GM12878 (cell line): ENCODE measurements around the gene SNPH. TPM values are rescaled to one million over a fixed set of nuclear protein-coding genes. Genes with fewer than 3 reads are reported as not detected.

Experiments
- ATAC-seq: fragments of 200-7000 bp; cut with Tn5 transposase; 3 replicates; pipeline ENCODE4 v1.9.1; 2020; ENCODE audit warnings: mild to moderate bottlenecking, moderate library complexity
- BruUV-seq: library from RNA; stranded (reverse); fragments of 400-500 nt; replicated peaks from 2 replicates; lab custom pipeline; 2021; lab: Mats Ljungman, UMichigan
- CTCF ChIA-PET: fragments of 300-600 bp; sonication (Branson Sonifier 250); formaldehyde crosslinking; extraction: SDS; loops from one replicate; lab custom pipeline; 2021; ENCODE audit warnings: inconsistent platforms; lab: Yijun Ruan, JAX
- POLR2A ChIA-PET: fragments of 350-600 bp; formaldehyde crosslinking; extraction: SDS; loops from one replicate; lab custom pipeline; 2021; ENCODE audit warnings: inconsistent platforms; lab: Charles Lee
- RAD21 ChIA-PET: fragments of 300-600 bp; sonication (Branson Sonifier 250); formaldehyde crosslinking; loops from one replicate; lab custom pipeline; 2023; ENCODE audit warnings: antibody characterized with exemption; ENCODE audit not compliant: unreplicated experiment; lab: Charles Lee
- SMC1A ChIA-PET: fragments of 300-600 bp; sonication (Branson Sonifier 250); formaldehyde crosslinking; loops from one replicate; lab custom pipeline; 2023; ENCODE audit not compliant: unreplicated experiment, uncharacterized antibody; lab: Charles Lee
- DNase-seq: peaks from one replicate; pipeline ENCODE4 v3.0.0-alpha.2; 2011; ENCODE audit warnings: low read depth, low spot score
- FAIRE-seq: peaks from 3 replicates; lab custom pipeline; 2011; peaks lifted over from hg19 to GRCh38; lab: Jason Lieb, UNC
- H2AFZ ChIP-seq: 2 replicates; pipeline ENCODE4 v1.6.0; 2011; ENCODE audit warnings: low read depth, low read length, control low read depth; ENCODE audit not compliant: control insufficient read depth
- H3K27ac ChIP-seq: 2 replicates; pipeline ENCODE4 v1.5.1; 2011; ENCODE audit warnings: control low read depth; ENCODE audit not compliant: control insufficient read depth, insufficient read depth
- H3K27me3 ChIP-seq, 2 experiments: replicated peaks in 1 of 2; 2 replicates each; pipeline versions ENCODE4 v1.6.0 to v1.6.1; 2011; ENCODE audit warnings: low read length in 1 of 2; ENCODE audit not compliant: control insufficient read depth in 2 of 2, insufficient read depth in 2 of 2
- H3K36me3 ChIP-seq, 2 experiments: 2 replicates each; pipeline ENCODE4 v1.5.1; 2011; ENCODE audit warnings: low read length in 1 of 2; ENCODE audit not compliant: control insufficient read depth in 2 of 2, insufficient read depth in 2 of 2
- H3K4me1 ChIP-seq: 2 replicates; pipeline ENCODE4 v1.6.1; 2011; ENCODE audit warnings: mild to moderate bottlenecking, low read length, moderate library complexity, mixed read lengths; ENCODE audit not compliant: control insufficient read depth, insufficient read depth
- H3K4me2 ChIP-seq: 2 replicates; pipeline ENCODE4 v1.6.0; 2011; ENCODE audit warnings: control low read depth; ENCODE audit not compliant: control insufficient read depth, insufficient read depth
- H3K4me3 ChIP-seq: fragments of 200-600 bp; sonication (generic); 2 replicates; pipeline ENCODE4 v1.5.1; 2016
- H3K79me2 ChIP-seq: 2 replicates; pipeline ENCODE4 v1.6.0; 2011; ENCODE audit warnings: low read length; ENCODE audit not compliant: control insufficient read depth, insufficient read depth
- H3K9ac ChIP-seq: 2 replicates; pipeline ENCODE4 v1.8.0; 2011; ENCODE audit warnings: low read length, control low read depth, mixed read lengths; ENCODE audit not compliant: control insufficient read depth, insufficient read depth
- H3K9me3 ChIP-seq: replicated peaks from 3 replicates; pipeline ENCODE4 v1.5.1; 2011; ENCODE audit warnings: mild to moderate bottlenecking, low read length; ENCODE audit not compliant: control insufficient read depth, insufficient read depth
- H4K20me1 ChIP-seq: 2 replicates; pipeline ENCODE4 v1.6.0; 2011; ENCODE audit not compliant: control insufficient read depth, insufficient read depth
- BCL11A ChIP-seq: IDR thresholded peaks from 2 replicates; pipeline ENCODE4 v1.6.1; 2011; ENCODE audit warnings: low read depth, low read length
- IKZF1 ChIP-seq: fragments of 450-650 bp; conservative IDR thresholded peaks from 2 replicates; pipeline ENCODE4 v1.6.1; 2017; ENCODE audit warnings: antibody characterized with exemption, mild to moderate bottlenecking
- MYB ChIP-seq: fragments of 150-350 bp; IDR thresholded peaks from 2 replicates; pipeline ENCODE4 v1.6.1; 2014; ENCODE audit warnings: mild to moderate bottlenecking, low read depth, low read length, borderline replicate concordance
- PML ChIP-seq: IDR thresholded peaks from 2 replicates; pipeline ENCODE4 v1.6.1; 2012; ENCODE audit warnings: low read length, inconsistent platforms
- RCOR1 ChIP-seq: conservative IDR thresholded peaks from 2 replicates; pipeline ENCODE4 v1.6.1; 2012; ENCODE audit warnings: low read depth, low read length, improper control_type of control experiment
- SMC3 ChIP-seq: IDR thresholded peaks from 2 replicates; pipeline ENCODE4 v1.6.1; 2011; ENCODE audit warnings: low read length, improper control_type of control experiment, borderline replicate concordance
- TCF7 ChIP-seq: IDR thresholded peaks from 2 replicates; pipeline ENCODE4 v1.6.1; 2014; ENCODE audit warnings: antibody characterized with exemption, borderline replicate concordance
- ZBTB33 ChIP-seq: fragments of 450-650 bp; IDR thresholded peaks from 2 replicates; pipeline ENCODE4 v1.6.1; 2017; ENCODE audit warnings: mild to moderate bottlenecking
- ZNF384 ChIP-seq: IDR thresholded peaks from 2 replicates; pipeline ENCODE4 v1.6.1; 2012; ENCODE audit warnings: low read depth, mild to moderate bottlenecking, low read length, improper control_type of control experiment, borderline replicate concordance
- ZNF622 ChIP-seq: fragments of 450-650 bp; IDR thresholded peaks from 2 replicates; pipeline ENCODE4 v1.6.1; 2017; ENCODE audit warnings: mild to moderate bottlenecking, inconsistent platforms
- WGBS: methylation state at CpG from one replicate; pipeline ENCODE4 v1.1.6; 2016; ENCODE audit warnings: low lambda C conversion rate; ENCODE audit not compliant: insufficient replicate concordance, insufficient coverage; ENCODE audit errors: missing lambda C conversion rate; 5-methylcytosine and 5-hydroxymethylcytosine counted together
- in situ Hi-C: fragments of 300-500 bp; cut with MboI; formaldehyde crosslinking; loops from 9 replicates; pipeline ENCODE4 v1.14.3; 2018; ENCODE audit warnings: mixed read lengths
- intact Hi-C: fragments of 100-400 bp; cut with micrococcal nuclease; formaldehyde crosslinking; loops from one replicate; pipeline ENCODE4 v1.14.2; 2022; ENCODE audit not compliant: unreplicated experiment
- polyA plus RNA-seq, 11 experiments: library from polyadenylated mRNA; depleted of rRNA in 4 of 11; unstranded in 6 of 11; stranded (reverse) in 5 of 11; fragments of >200 nt; fragmentation: Nextera tagmentation in 4 of 11; fragmentation: Illumina TruSeq in 1 of 11; extraction: Ambion mirVana in 4 of 11; extraction: Trizol in 1 of 11; gene quantifications; 1 replicate in 1 of 11; 2 replicates in 10 of 11; pipeline versions ENCODE4 v1.2.1 to v1.2.3, GENCODE V29; 2011 to 2016; ENCODE audit warnings: inconsistent platforms in 2 of 11, missing spikeins in 2 of 11, low read depth in 1 of 11
- total RNA-seq, 4 experiments: library from RNA; depleted of rRNA in 3 of 4; stranded (reverse); fragments of >200 nt in 3 of 4; fragmentation: Illumina TruSeq in 1 of 4; extraction: Trizol in 1 of 4; gene quantifications; 2 replicates each; pipeline versions ENCODE4 v1.2.1 to v1.2.3, GENCODE V29; 2013 to 2021
- TF ChIP-seq, protein P1 (sequence below), 3 experiments: IDR thresholded peaks in 2 of 3; conservative IDR thresholded peaks in 1 of 3; 2 replicates each; pipeline ENCODE4 v1.5.1; 2011; ENCODE audit warnings: low read depth in 3 of 3, low read length in 3 of 3, mild to moderate bottlenecking in 3 of 3, control low read depth in 2 of 3, moderate library complexity in 2 of 3, inconsistent platforms in 1 of 3, mixed read lengths in 1 of 3; ENCODE audit not compliant: control insufficient read depth in 2 of 3, insufficient read depth in 1 of 3; ENCODE audit errors: extremely low read depth in 1 of 3
- TF ChIP-seq, protein P2 (sequence below): fragments of 450-650 bp; IDR thresholded peaks from 2 replicates; pipeline ENCODE4 v1.6.1; 2017; ENCODE audit warnings: borderline replicate concordance
- TF ChIP-seq, protein P3 (sequence below): IDR thresholded peaks from 2 replicates; pipeline ENCODE4 v1.6.1; 2012; ENCODE audit warnings: low read depth, low read length, improper control_type of control experiment

Gene SNPH
- total and polyA plus RNA-seq, 10 of the 15 experiments (the other 5 are each of a cell fraction or from before 2014, with no cell fraction given): 0.02 to 0.45 (median 0.34) TPM; not detected in 2

GRCh38 chr20:1313236-1313964 lies 47.3 kb downstream of the SNPH start (continued):
- TF ChIP-seq, protein P1, sequence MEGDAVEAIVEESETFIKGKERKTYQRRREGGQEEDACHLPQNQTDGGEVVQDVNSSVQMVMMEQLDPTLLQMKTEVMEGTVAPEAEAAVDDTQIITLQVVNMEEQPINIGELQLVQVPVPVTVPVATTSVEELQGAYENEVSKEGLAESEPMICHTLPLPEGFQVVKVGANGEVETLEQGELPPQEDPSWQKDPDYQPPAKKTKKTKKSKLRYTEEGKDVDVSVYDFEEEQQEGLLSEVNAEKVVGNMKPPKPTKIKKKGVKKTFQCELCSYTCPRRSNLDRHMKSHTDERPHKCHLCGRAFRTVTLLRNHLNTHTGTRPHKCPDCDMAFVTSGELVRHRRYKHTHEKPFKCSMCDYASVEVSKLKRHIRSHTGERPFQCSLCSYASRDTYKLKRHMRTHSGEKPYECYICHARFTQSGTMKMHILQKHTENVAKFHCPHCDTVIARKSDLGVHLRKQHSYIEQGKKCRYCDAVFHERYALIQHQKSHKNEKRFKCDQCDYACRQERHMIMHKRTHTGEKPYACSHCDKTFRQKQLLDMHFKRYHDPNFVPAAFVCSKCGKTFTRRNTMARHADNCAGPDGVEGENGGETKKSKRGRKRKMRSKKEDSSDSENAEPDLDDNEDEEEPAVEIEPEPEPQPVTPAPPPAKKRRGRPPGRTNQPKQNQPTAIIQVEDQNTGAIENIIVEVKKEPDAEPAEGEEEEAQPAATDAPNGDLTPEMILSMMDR (IDR thresholded peaks at IDR 0.05 in 2 of 3, conservative IDR thresholded peaks at IDR 0.05 in 1 of 3; ENCODE audit: control insufficient read depth in 2 of 3, extremely low read depth in 1 of 3, insufficient read depth in 1 of 3, low read depth in 3 of 3, low read length in 3 of 3): peak; percentile 87 to 92 (median 89)
- TF ChIP-seq SMC3: peak; percentile 92
- TF ChIP-seq ZBTB33: no peak
- TF ChIP-seq IKZF1: peak; percentile 78

GRCh38 chr20:1315804-1316203 lies 49.7 kb downstream of the SNPH start:
- FAIRE-seq: no peak
- intact Hi-C loops (loop anchor here (10.0 kb wide), 1 partner anchor 459 kb away; no protein-coding TSS in a partner anchor), in situ Hi-C loops (no loop called here)
- WGBS: 54% methylated on average over 5 of the region's 5 CpGs
- Histone ChIP-seq H3K27ac (no peak overlapping the region), H3K9me3 (no peaks in the 10 kb centered on the region; the same call in 2 of the 3 replicates), H3K27me3 (no peaks in the 10 kb centered on the region), H3K4me1 (peaks cover 6% of the 10 kb centered on the region; the same call in 1 of the 2 replicates), H3K4me3 (no peak overlapping the region), H2AFZ (no peak overlapping the region), H3K79me2 (no peaks in the 10 kb centered on the region), H3K9ac (no peak overlapping the region), H3K4me2 (no peak overlapping the region), H3K36me3 (no peaks in the 10 kb centered on the region), H4K20me1 (no peaks in the 10 kb centered on the region)
- BruUV-seq: no TSS peak
- CTCF ChIA-PET: interaction anchor here (0.7 to 3.3 kb wide), 8 partner anchors 11 to 461 kb away, joined by 3 to 61 read pairs (median 6); partner anchors contain the start of gene NSFL1C
- POLR2A ChIA-PET: no interaction called here
- SMC1A ChIA-PET: interaction anchor here (0.7 to 3.2 kb wide), 8 partner anchors 8 to 691 kb away, joined by 3 to 32 read pairs (median 8); partner anchors contain the start of gene SDCBP2
- no peak for DNase-seq
- RAD21 ChIA-PET: interaction anchor here (1.7 kb wide), 2 partner anchors 121 to 188 kb away, joined by 4 to 6 read pairs; no protein-coding TSS in a partner anchor
- ATAC-seq: no peak
- TF ChIP-seq, protein P2, sequence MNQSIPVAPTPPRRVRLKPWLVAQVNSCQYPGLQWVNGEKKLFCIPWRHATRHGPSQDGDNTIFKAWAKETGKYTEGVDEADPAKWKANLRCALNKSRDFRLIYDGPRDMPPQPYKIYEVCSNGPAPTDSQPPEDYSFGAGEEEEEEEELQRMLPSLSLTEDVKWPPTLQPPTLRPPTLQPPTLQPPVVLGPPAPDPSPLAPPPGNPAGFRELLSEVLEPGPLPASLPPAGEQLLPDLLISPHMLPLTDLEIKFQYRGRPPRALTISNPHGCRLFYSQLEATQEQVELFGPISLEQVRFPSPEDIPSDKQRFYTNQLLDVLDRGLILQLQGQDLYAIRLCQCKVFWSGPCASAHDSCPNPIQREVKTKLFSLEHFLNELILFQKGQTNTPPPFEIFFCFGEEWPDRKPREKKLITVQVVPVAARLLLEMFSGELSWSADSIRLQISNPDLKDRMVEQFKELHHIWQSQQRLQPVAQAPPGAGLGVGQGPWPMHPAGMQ: no peak
- TF ChIP-seq RCOR1 (no peak), BCL11A (no peak), PML (no peak), TCF7 (no peak), MYB (no peak), ZNF622 (no peak), ZNF384 (no peak)
- TF ChIP-seq, protein P3, sequence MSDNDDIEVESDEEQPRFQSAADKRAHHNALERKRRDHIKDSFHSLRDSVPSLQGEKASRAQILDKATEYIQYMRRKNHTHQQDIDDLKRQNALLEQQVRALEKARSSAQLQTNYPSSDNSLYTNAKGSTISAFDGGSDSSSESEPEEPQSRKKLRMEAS: no peak
